IMR-90 (cell line): Measurements from ENCODE around the gene RND3. TPM values are rescaled to one million over a fixed set of nuclear protein-coding genes. Genes with fewer than 3 reads are reported as not detected.

Experiments used
- ATAC-seq: fragments of 200-7000 bp; cut with Tn5 transposase; 2 replicates; pipeline ENCODE4 v1.9.1; 2020; ENCODE audit warnings: low read depth, mild to moderate bottlenecking, moderate library complexity
- BruUV-seq: library from RNA; stranded (reverse); fragments of 400-500 nt; replicated peaks from 2 replicates; lab custom pipeline; 2021; lab: Mats Ljungman, UMichigan
- CTCF ChIA-PET: fragments of 300-600 bp; formaldehyde crosslinking; extraction: SDS; loops from one replicate; lab custom pipeline; 2021; ENCODE audit warnings: antibody characterized with exemption; lab: Yijun Ruan, JAX
- POLR2A ChIA-PET: fragments of 300-600 bp; sonication (Branson Sonifier 250); formaldehyde crosslinking; loops from one replicate; lab custom pipeline; 2022; ENCODE audit warnings: antibody characterized with exemption; ENCODE audit not compliant: unreplicated experiment; lab: Charles Lee
- DNase-seq: peaks from one replicate; pipeline ENCODE4 v3.0.0; 2013
- H2AFZ ChIP-seq: replicated peaks from 2 replicates; pipeline ENCODE3; 2013; ENCODE audit warnings: low read length, mild to moderate bottlenecking; ENCODE audit not compliant: poor library complexity
- H2AK5ac ChIP-seq: 2 replicates; pipeline ENCODE4 v1.6.1; 2013; ENCODE audit warnings: low read depth, low read length, inconsistent platforms
- H2AK9ac ChIP-seq: replicated peaks from 2 replicates; pipeline ENCODE3; 2013; ENCODE audit warnings: mild to moderate bottlenecking, low read depth, low read length, moderate library complexity; ENCODE audit not compliant: poor library complexity
- H2BK120ac ChIP-seq: 2 replicates; pipeline ENCODE4 v1.6.1; 2013; ENCODE audit warnings: low read depth, low read length, inconsistent platforms
- H2BK15ac ChIP-seq: 3 replicates; pipeline ENCODE4 v1.6.1; 2013; ENCODE audit warnings: low read depth, low read length, inconsistent platforms
- H2BK20ac ChIP-seq: 2 replicates; pipeline ENCODE4 v1.6.1; 2013; ENCODE audit warnings: low read depth, mild to moderate bottlenecking, inconsistent platforms, low read length, moderate library complexity
- H2BK5ac ChIP-seq: 2 replicates; pipeline ENCODE4 v1.6.1; 2013; ENCODE audit warnings: mild to moderate bottlenecking, low read depth, low read length, inconsistent platforms; ENCODE audit not compliant: poor library complexity, severe bottlenecking
- H3K14ac ChIP-seq: replicated peaks from 2 replicates; pipeline ENCODE4 v1.6.1; 2013; ENCODE audit warnings: low read depth, low read length, inconsistent platforms
- H3K18ac ChIP-seq: 2 replicates; pipeline ENCODE4 v1.6.1; 2013; ENCODE audit warnings: low read depth, low read length, control low read depth
- H3K23ac ChIP-seq: 2 replicates; pipeline ENCODE4 v1.6.1; 2013; ENCODE audit warnings: low read depth, low read length, inconsistent platforms
- H3K27ac ChIP-seq: 2 replicates; pipeline ENCODE4 v1.5.1; 2013; ENCODE audit warnings: mild to moderate bottlenecking, control low read depth, low read length; ENCODE audit not compliant: insufficient read depth
- H3K27me3 ChIP-seq: 2 replicates; pipeline ENCODE4 v1.6.1; 2013; ENCODE audit warnings: low read length; ENCODE audit not compliant: control insufficient read depth, insufficient read depth
- H3K36me3 ChIP-seq: 2 replicates; pipeline ENCODE4 v1.6.1; 2013; ENCODE audit warnings: low read length, mixed read lengths; ENCODE audit not compliant: control insufficient read depth, insufficient read depth
- H3K4ac ChIP-seq: 2 replicates; pipeline ENCODE4 v1.6.1; 2013; ENCODE audit warnings: low read depth, low read length, inconsistent platforms
- H3K4me1 ChIP-seq: 2 replicates; pipeline ENCODE4 v1.6.1; 2013; ENCODE audit warnings: low read length, mixed read lengths; ENCODE audit not compliant: control insufficient read depth, insufficient read depth
- H3K4me2 ChIP-seq: 2 replicates; pipeline ENCODE4 v1.6.1; 2013; ENCODE audit warnings: low read depth, mild to moderate bottlenecking, control low read depth, low read length, moderate library complexity
- H3K4me3 ChIP-seq: 2 replicates; pipeline ENCODE4 v1.5.1; 2013; ENCODE audit warnings: low read depth, mild to moderate bottlenecking, control low read depth, low read length, moderate library complexity; ENCODE audit not compliant: insufficient read depth
- H3K56ac ChIP-seq: 2 replicates; pipeline ENCODE4 v1.6.1; 2013; ENCODE audit warnings: low read length, inconsistent platforms; ENCODE audit not compliant: insufficient read depth; ENCODE audit errors: extremely low read depth
- H3K79me1 ChIP-seq, 2 experiments: 2 replicates each; pipeline ENCODE4 v1.6.1; 2013; ENCODE audit warnings: low read length in 2 of 2, inconsistent platforms in 1 of 2, low read depth in 1 of 2
- H3K9ac ChIP-seq: 2 replicates; pipeline ENCODE4 v1.6.1; 2013; ENCODE audit warnings: low read depth, low read length, control low read depth
- H3K9me1 ChIP-seq: 2 replicates; pipeline ENCODE4 v1.6.1; 2013; ENCODE audit warnings: low read length, inconsistent platforms; ENCODE audit not compliant: insufficient read depth
- H3K9me3 ChIP-seq: 2 replicates; pipeline ENCODE4 v1.6.1; 2013; ENCODE audit warnings: low read length; ENCODE audit not compliant: control insufficient read depth, insufficient read depth
- H4K20me1 ChIP-seq: 2 replicates; pipeline ENCODE4 v1.6.1; 2013; ENCODE audit warnings: low read length, inconsistent platforms; ENCODE audit not compliant: insufficient read depth
- H4K5ac ChIP-seq: 2 replicates; pipeline ENCODE4 v1.6.1; 2013; ENCODE audit warnings: mild to moderate bottlenecking, low read depth, low read length, control low read depth
- H4K8ac ChIP-seq, 2 experiments: 2 replicates each; pipeline ENCODE4 v1.6.1; 2013; ENCODE audit warnings: low read depth in 2 of 2, low read length in 2 of 2, control low read depth in 1 of 2, inconsistent platforms in 1 of 2
- H4K91ac ChIP-seq: 2 replicates; pipeline ENCODE4 v1.6.1; 2013; ENCODE audit warnings: low read depth, low read length, inconsistent platforms; ENCODE audit not compliant: insufficient read depth
- BHLHE40 ChIP-seq: fragments of 150-350 bp; IDR thresholded peaks from 2 replicates; pipeline ENCODE4 v1.6.1; 2016; ENCODE audit warnings: mild to moderate bottlenecking, low read depth, low read length
- CTCF ChIP-seq: conservative IDR thresholded peaks from 2 replicates; pipeline ENCODE4 v1.5.1; 2012; ENCODE audit warnings: mild to moderate bottlenecking, low read depth, low read length, improper control_type of control experiment
- ELK1 ChIP-seq: fragments of 150-350 bp; IDR thresholded peaks from 2 replicates; pipeline ENCODE4 v1.6.1; 2016; ENCODE audit warnings: low read depth, mild to moderate bottlenecking, low read length, moderate library complexity, borderline replicate concordance
- RAD21 ChIP-seq: IDR thresholded peaks from 2 replicates; pipeline ENCODE4 v1.6.1; 2012; ENCODE audit warnings: low read length, improper control_type of control experiment
- RCOR1 ChIP-seq: IDR thresholded peaks from 2 replicates; pipeline ENCODE4 v1.6.1; 2012; ENCODE audit warnings: mild to moderate bottlenecking, low read length, improper control_type of control experiment; ENCODE audit not compliant: insufficient replicate concordance
- SMC3 ChIP-seq: fragments of 150-350 bp; IDR thresholded peaks from 2 replicates; pipeline ENCODE4 v1.6.1; 2016; ENCODE audit warnings: low read depth, mild to moderate bottlenecking, antibody characterized with exemption, low read length, moderate library complexity
- WGBS, 2 experiments: methylation state at CpG; one replicate each; pipeline versions ENCODE4 v1.1.5 to v1.1.7; 2013; ENCODE audit warnings: missing lambda C conversion rate in 2 of 2; ENCODE audit not compliant: insufficient read length in 1 of 2; ENCODE audit errors: extremely low coverage in 2 of 2; 5-methylcytosine and 5-hydroxymethylcytosine counted together
- dilution Hi-C: fragments of 300-500 bp; cut with HindIII; formaldehyde crosslinking; loops from one replicate; pipeline ENCODE4 v1.14.3; 2018; ENCODE audit warnings: low sequenced_read_pairs; ENCODE audit not compliant: unreplicated experiment
- in situ Hi-C: fragments of 300-500 bp; cut with MboI; formaldehyde crosslinking; loops from 3 replicates; pipeline ENCODE4 v1.14.3; 2019; ENCODE audit warnings: low sequenced_read_pairs, inconsistent platforms, mixed read lengths
- intact Hi-C: fragments of 100-400 bp; cut with micrococcal nuclease; formaldehyde crosslinking; loops from 2 replicates; pipeline ENCODE4 v1.10.0; 2022
- polyA plus RNA-seq, 3 experiments: library from polyadenylated mRNA; depleted of rRNA; stranded (reverse); fragments of >200 nt; gene quantifications; 2 replicates each; pipeline ENCODE4 v1.2.3, GENCODE V29; 2012; ENCODE audit warnings: low replicate concordance in 1 of 3
- total RNA-seq: library from RNA; depleted of rRNA; stranded (reverse); fragments of >200 nt; gene quantifications from 2 replicates; pipeline ENCODE4 v1.2.3, GENCODE V29; 2012

The RND3 gene
- total and polyA plus RNA-seq, 2 of the 4 experiments (the other 2 are of a cell fraction), result 111 to 449 TPM

- Histone ChIP-seq H3K36me3 (peaks cover 51% of the 10 kb centered on the region), H2BK120ac (0 out of 2 replicates have a peak overlapping the region, but pooled peaks have one; percentile 7), H2AK9ac (no peak overlapping the region), H3K9me1 (peaks cover 17% of the 10 kb centered on the region), H2BK5ac (peak overlapping the region; percentile 90), H4K8ac (peak overlapping the region in 1 of 2 experiments; percentile 26; a peak in 1 of 4 replicates), H3K18ac (no peak overlapping the region), H3K23ac (peak overlapping the region; percentile 28; the same call in 1 of the 2 replicates), H3K56ac (no peak overlapping the region), H3K27me3 (no peaks in the 10 kb centered on the region), H3K9me3 (no peaks in the 10 kb centered on the region), H2BK20ac (no peak overlapping the region), H4K5ac (no peak overlapping the region), H3K14ac (no peak overlapping the region; the same call in 1 of the 2 replicates), H3K79me1 (peaks cover 0 to 34% of the 10 kb centered on the region in 2 experiments; a peak in 2 of 4 replicates), H3K4me1 (peaks cover 14% of the 10 kb centered on the region), H3K4ac (no peak overlapping the region), H3K4me2 (peak overlapping the region; percentile 56), H3K27ac (peak overlapping the region; percentile 49; the same call in 1 of the 2 replicates), H2AK5ac (no peak overlapping the region), H3K4me3 (peak overlapping the region; percentile 3; the same call in 1 of the 2 replicates), H2AFZ (no peak overlapping the region), H3K9ac (peak overlapping the region; percentile 27; the same call in 1 of the 2 replicates), H4K91ac (no peak overlapping the region), H2BK15ac (no peak overlapping the region), H4K20me1 (peaks cover 98% of the 10 kb centered on the region)
- ChIA-PET POLR2A (interaction anchor here (0.7 to 1.1 kb wide), 2 partner anchors 169 to 280 kb away, joined by 3 read pairs; no protein-coding TSS in a partner anchor), CTCF (interaction anchor here (0.6 kb wide), 1 partner anchor 439 kb away, joined by 9 read pairs; no protein-coding TSS in a partner anchor)
- BruUV-seq, result no TSS peak
- ATAC-seq (no peak), DNase-seq (peak; percentile 23)
- no peak for TF ChIP-seq RAD21
- TF ChIP-seq SMC3, result no peak
- no peak for TF ChIP-seq RCOR1
- TF ChIP-seq CTCF, result no peak
- TF ChIP-seq ELK1, result no peak
- TF ChIP-seq BHLHE40, result no peak
- WGBS, 2 experiments, result no CpG with 5 or more reads among the region's 6 CpGs
- dilution Hi-C loops, result no loop called here
- intact Hi-C loops, result no loop called here
- in situ Hi-C loops, result no loop called here
Observed at GRCh38 chr2:150475479-150476250, 11.8 kb downstream of the RND3 start.
